H1 (cell line): ENCODE data around the gene RELB. TPM values are rescaled to one million over a fixed set of nuclear protein-coding genes. Genes with fewer than 3 reads are reported as not detected.

Experiments
- BACH1 ChIP-seq: IDR thresholded peaks from 2 replicates; pipeline ENCODE4 v1.6.1; 2012; ENCODE audit warnings: low read length, improper control_type of control experiment
- CTBP2 ChIP-seq: IDR thresholded peaks from 2 replicates; pipeline ENCODE4 v1.7.0; 2011; ENCODE audit warnings: borderline replicate concordance, mild to moderate bottlenecking, moderate library complexity, mixed read lengths, low read length; ENCODE audit not compliant: insufficient read depth, insufficient read length
- GTF2F1 ChIP-seq: IDR thresholded peaks from 2 replicates; pipeline ENCODE4 v1.6.1; 2012; ENCODE audit warnings: low read depth, low read length, improper control_type of control experiment, borderline replicate concordance
- NANOG ChIP-seq: IDR thresholded peaks from 2 replicates; pipeline ENCODE4 v1.6.1; 2011; ENCODE audit warnings: low read length, low read depth, mild to moderate bottlenecking, inconsistent platforms; ENCODE audit not compliant: insufficient read depth, poor library complexity, severe bottlenecking
- SAP30 ChIP-seq: fragments of 300-600 bp; sonication (generic); IDR thresholded peaks from 2 replicates; pipeline ENCODE4 v1.7.1; 2012; ENCODE audit warnings: low read length, moderate library complexity, mild to moderate bottlenecking, inconsistent platforms; ENCODE audit not compliant: insufficient read depth, insufficient replicate concordance
- TAF7 ChIP-seq: optimal IDR thresholded peaks from 2 replicates; pipeline ENCODE3; 2011; ENCODE audit warnings: low read depth, mild to moderate bottlenecking, inconsistent platforms, low read length, moderate library complexity, borderline replicate concordance
- TCF12 ChIP-seq: IDR thresholded peaks from 2 replicates; pipeline ENCODE4 v1.6.1; 2011; ENCODE audit warnings: low read depth, mild to moderate bottlenecking, low read length
- polyA plus RNA-seq, 7 experiments: library from polyadenylated mRNA; depleted of rRNA in 3 of 7; stranded (reverse) in 5 of 7; unstranded in 2 of 7; fragments of >200 nt in 5 of 7; fragments of 200-250 nt in 2 of 7; gene quantifications; 1 replicate in 5 of 7; 2 replicates in 1 of 7; 4 replicates in 1 of 7; pipeline versions ENCODE4 v1.2.1 to v1.2.3, GENCODE V29; 2011 to 2013; ENCODE audit warnings: missing spikeins in 2 of 7, mixed read lengths in 2 of 7
- total RNA-seq: library from RNA; stranded (reverse); fragmentation: NEBNext Ultra II Directional; extraction: Animal tissue kit (Norgen Biotek cat#: 25700); gene quantifications from 2 replicates; pipeline ENCODE4 v1.2.1, GENCODE V29; 2021

Gene RELB
- total and polyA plus RNA-seq, 2 of the 8 experiments (the other 6 are each of a cell fraction or from before 2014, with no cell fraction given) = 10.0 to 13.1 TPM

GRCh38 chr19:45009625-45010255, 8.5 kb downstream of the RELB start (continued):
- no peak for TF ChIP-seq TAF7
- no peak for TF ChIP-seq BACH1
- TF ChIP-seq CTBP2 = no peak
- no peak for TF ChIP-seq NANOG
- TF ChIP-seq GTF2F1 = no peak
- no peak for TF ChIP-seq TCF12
- no peak for TF ChIP-seq SAP30
